Karpas-422 (cell line): ENCODE results near the gene CNTNAP4. TPM values are rescaled to one million over a fixed set of nuclear protein-coding genes. Genes with fewer than 3 reads are reported as not detected.

ENCODE experiments used
- DNase-seq: peaks from one replicate; pipeline ENCODE4 v3.0.0-alpha.2; 2015
- H2AFZ ChIP-seq: fragments of 200-600 bp; sonication (generic); 2 replicates; pipeline ENCODE4 v1.6.1; 2014; ENCODE audit warnings: antibody characterized with exemption, low read length, mixed read lengths
- H3K27ac ChIP-seq: fragments of 200-600 bp; sonication (generic); 2 replicates; pipeline ENCODE4 v1.5.1; 2014; ENCODE audit warnings: mild to moderate bottlenecking, low read length, moderate library complexity
- H3K27me3 ChIP-seq: fragments of 200-600 bp; sonication (generic); 2 replicates; pipeline ENCODE4 v1.6.1; 2014; ENCODE audit warnings: low read length, mixed read lengths
- H3K36me3 ChIP-seq: fragments of 200-600 bp; sonication (generic); 2 replicates; pipeline ENCODE4 v1.6.1; 2014; ENCODE audit warnings: low read length, mixed read lengths; ENCODE audit not compliant: insufficient read depth
- H3K4me1 ChIP-seq: fragments of 200-600 bp; sonication (generic); 2 replicates; pipeline ENCODE4 v1.6.1; 2014; ENCODE audit warnings: mild to moderate bottlenecking, low read length, mixed read lengths
- H3K4me2 ChIP-seq: fragments of 200-600 bp; sonication (generic); 2 replicates; pipeline ENCODE4 v1.6.1; 2014; ENCODE audit warnings: low read length, low read depth, mild to moderate bottlenecking; ENCODE audit not compliant: poor library complexity, severe bottlenecking
- H3K4me3 ChIP-seq: fragments of 200-600 bp; sonication (generic); 2 replicates; pipeline ENCODE4 v1.5.1; 2014; ENCODE audit warnings: mild to moderate bottlenecking, antibody characterized with exemption, low read length, mixed read lengths
- H3K79me2 ChIP-seq: fragments of 200-600 bp; sonication (generic); 2 replicates; pipeline ENCODE4 v1.6.1; 2014; ENCODE audit warnings: mild to moderate bottlenecking, low read length, mixed read lengths
- H3K9ac ChIP-seq: fragments of 200-600 bp; sonication (generic); 2 replicates; pipeline ENCODE4 v1.6.0; 2014; ENCODE audit warnings: low read length
- H3K9me2 ChIP-seq: fragments of 200-600 bp; sonication (generic), shearing (Covaris generic); replicated peaks from 2 replicates; pipeline ENCODE4 v1.6.0; 2014; ENCODE audit warnings: mild to moderate bottlenecking, low read length, moderate library complexity; ENCODE audit not compliant: insufficient read depth
- H3K9me3 ChIP-seq: fragments of 300-700, 200-600 bp; sonication (generic); 2 replicates; pipeline ENCODE4 v1.6.1; 2014; ENCODE audit warnings: low read length, mixed read lengths
- H4K20me1 ChIP-seq: fragments of 200-600 bp; sonication (generic); 2 replicates; pipeline ENCODE4 v1.6.1; 2014; ENCODE audit warnings: mild to moderate bottlenecking, antibody characterized with exemption, low read length, low read depth; ENCODE audit not compliant: insufficient read depth
- total RNA-seq: library from RNA; depleted of rRNA; stranded (reverse); fragments of >200 nt; shearing (Covaris generic); gene quantifications from 2 replicates; pipeline ENCODE4 v1.2.3, GENCODE V29; 2014; ENCODE audit warnings: low replicate concordance

Gene CNTNAP4
- total RNA-seq, 1 experiment from 2014 or later = 1.8 TPM

DNA sequence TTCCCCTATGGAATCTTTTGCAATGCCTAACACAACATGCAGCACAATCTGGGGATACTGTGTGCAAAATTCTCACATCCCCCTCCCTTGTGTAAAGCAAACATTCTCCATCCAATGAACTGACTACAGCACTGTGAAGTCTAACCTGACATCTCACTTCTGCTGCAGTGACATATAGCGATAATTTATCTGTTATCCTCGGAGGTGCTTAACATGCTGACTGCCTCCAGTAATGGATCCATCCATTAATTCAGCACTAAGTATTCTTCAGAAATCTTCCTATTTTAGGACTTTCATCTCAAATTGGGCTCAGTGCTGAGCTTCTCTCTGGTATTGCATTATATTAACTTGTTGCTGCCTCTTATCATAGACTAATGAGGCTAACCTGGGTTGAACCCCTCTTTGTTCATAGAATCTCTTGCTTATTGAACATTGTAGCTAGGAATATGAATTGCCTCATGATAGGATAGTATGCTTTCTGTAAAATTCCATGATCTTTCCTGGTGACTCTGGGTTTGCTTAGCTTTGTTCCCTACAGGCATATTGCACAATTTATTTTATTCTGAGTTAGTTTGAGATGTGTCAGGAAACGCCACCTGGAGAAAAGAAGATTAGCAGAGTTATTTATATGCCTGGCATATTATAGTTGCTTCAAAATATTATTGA is 187.9 kb downstream of the CNTNAP4 start:
- no peak overlapping the region for H3K4me3 ChIP-seq
- no peak overlapping the region for H3K27ac ChIP-seq
- no peak overlapping the region for H3K9ac ChIP-seq
- no peaks in the 10 kb centered on the region for H3K79me2 ChIP-seq
- H4K20me1 ChIP-seq = no peaks in the 10 kb centered on the region
- H3K4me1 ChIP-seq = no peaks in the 10 kb centered on the region
- no peaks in the 10 kb centered on the region for H3K9me2 ChIP-seq
- no peak overlapping the region for H2AFZ ChIP-seq
- H3K9me3 ChIP-seq = no peaks in the 10 kb centered on the region
- H3K4me2 ChIP-seq = no peak overlapping the region
- no peaks in the 10 kb centered on the region for H3K36me3 ChIP-seq
- H3K27me3 ChIP-seq = no peaks in the 10 kb centered on the region
- peak; percentile 11 for DNase-seq

DNA sequence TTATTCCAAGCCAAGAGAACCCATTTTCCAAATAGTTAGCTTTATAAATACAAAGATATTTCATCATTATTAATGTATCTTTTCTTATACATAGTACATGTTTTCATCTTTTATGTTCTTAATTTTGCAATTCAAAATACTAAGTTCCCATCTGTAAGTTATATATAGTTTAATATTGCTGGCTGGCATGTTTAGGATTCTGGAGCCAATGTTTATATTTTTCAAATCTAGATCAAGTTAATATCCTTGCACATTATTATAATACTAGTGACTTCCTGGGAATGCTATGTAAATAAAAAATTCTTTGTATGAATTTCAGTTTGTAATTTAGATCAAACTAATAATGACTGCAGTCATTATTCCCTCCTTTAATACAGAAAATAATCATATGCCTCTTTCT is 189.7 kb downstream of the CNTNAP4 start:
- Histone ChIP-seq H3K4me2 (no peak overlapping the region), H3K4me3 (no peak overlapping the region), H4K20me1 (no peaks in the 10 kb centered on the region), H3K27me3 (no peaks in the 10 kb centered on the region), H3K9me3 (no peaks in the 10 kb centered on the region), H3K9ac (no peak overlapping the region), H3K36me3 (no peaks in the 10 kb centered on the region), H3K9me2 (no peaks in the 10 kb centered on the region), H3K27ac (no peak overlapping the region), H3K4me1 (no peaks in the 10 kb centered on the region), H3K79me2 (no peaks in the 10 kb centered on the region), H2AFZ (no peak overlapping the region)
- peak; percentile 10 for DNase-seq

DNA sequence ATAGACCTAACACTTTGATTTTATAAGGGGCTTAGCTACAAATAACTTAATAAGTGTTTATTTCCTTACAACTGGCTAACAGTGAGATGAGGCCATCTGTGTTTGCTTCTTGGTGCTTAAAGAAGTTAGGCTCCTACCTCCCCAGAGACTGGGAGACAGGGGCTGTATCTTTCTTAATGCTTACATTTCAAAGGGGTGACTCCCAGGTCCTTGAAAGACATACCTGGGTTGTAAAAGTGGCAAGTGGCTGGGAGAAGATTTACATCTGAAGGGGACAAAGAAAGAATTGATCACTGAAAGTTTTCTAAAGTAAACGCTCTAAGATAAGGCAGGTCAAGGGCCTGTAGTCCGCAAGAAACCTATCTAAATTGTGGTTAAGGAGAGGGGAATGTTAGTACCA is 196.8 kb downstream of the CNTNAP4 start:
- H3K9me3 ChIP-seq = no peaks in the 10 kb centered on the region

DNA sequence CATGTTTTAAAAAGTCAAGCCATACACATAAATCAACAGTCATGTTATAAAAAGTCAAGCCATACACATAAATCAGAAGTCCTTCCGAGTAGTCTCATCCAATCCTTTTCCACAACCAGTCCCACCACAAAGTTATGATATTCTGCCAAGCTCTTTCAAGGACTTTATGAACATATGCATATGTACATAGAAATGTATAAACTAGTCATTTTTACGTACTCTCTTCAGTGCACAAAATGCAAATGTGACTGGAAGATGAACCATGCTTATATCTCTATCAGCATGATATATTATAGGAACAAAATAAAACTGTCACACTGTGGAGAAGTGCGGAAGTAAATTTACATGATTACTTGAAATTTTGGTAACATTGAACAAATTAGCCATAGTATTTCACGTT is 200.9 kb downstream of the CNTNAP4 start:
- DNase-seq = no peak
- Histone ChIP-seq H3K9me3 (no peaks in the 10 kb centered on the region), H3K4me2 (no peak overlapping the region)

More for the DNA sequence above, 196.8 kb downstream of the CNTNAP4 start:
- Histone ChIP-seq H3K9ac (no peak overlapping the region), H2AFZ (no peak overlapping the region), H3K27ac (no peak overlapping the region), H3K4me1 (no peaks in the 10 kb centered on the region), H3K9me2 (no peaks in the 10 kb centered on the region), H4K20me1 (no peaks in the 10 kb centered on the region), H3K4me3 (no peak overlapping the region), H3K36me3 (no peaks in the 10 kb centered on the region), H3K79me2 (no peaks in the 10 kb centered on the region), H3K27me3 (no peaks in the 10 kb centered on the region), H3K4me2 (no peak overlapping the region)
- no peak for DNase-seq

DNA sequence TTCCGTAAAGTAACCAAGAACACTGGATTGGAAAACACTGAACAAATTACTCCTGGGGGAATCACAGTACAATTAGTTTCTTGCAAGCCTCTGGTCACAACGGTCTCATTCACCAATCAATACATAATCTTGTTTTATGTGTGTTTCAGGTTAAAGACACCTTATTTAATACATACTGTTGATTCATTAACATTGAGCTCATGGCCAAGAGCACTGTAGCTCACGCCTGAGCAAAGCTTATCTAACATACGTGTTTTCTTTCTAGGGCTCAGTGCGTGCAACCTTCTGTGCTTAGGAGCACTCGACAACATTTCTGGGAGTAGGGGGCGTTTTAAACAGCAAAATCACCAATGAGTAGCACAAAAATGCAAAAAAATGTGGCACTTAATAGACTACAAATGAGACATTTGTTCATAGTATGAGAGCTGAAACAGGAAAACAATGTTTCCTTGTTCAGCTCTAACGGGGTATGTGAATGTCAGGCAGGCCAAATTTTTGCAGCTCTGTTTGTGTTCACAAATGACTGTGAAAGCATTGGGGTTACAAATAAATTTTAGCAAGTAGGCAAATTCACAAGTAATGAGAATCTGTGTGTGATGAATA is 206.2 kb downstream of the CNTNAP4 start:
- Histone ChIP-seq H3K4me2 (no peak overlapping the region), H3K36me3 (no peaks in the 10 kb centered on the region), H3K79me2 (no peaks in the 10 kb centered on the region), H3K27ac (no peak overlapping the region), H3K4me1 (no peaks in the 10 kb centered on the region), H3K4me3 (no peak overlapping the region), H2AFZ (no peak overlapping the region), H3K9me2 (no peaks in the 10 kb centered on the region), H3K9ac (no peak overlapping the region), H4K20me1 (no peaks in the 10 kb centered on the region), H3K9me3 (no peaks in the 10 kb centered on the region), H3K27me3 (no peaks in the 10 kb centered on the region)
- peak; percentile 21 for DNase-seq

More for the DNA sequence above, 200.9 kb downstream of the CNTNAP4 start:
- Histone ChIP-seq H3K36me3 (no peaks in the 10 kb centered on the region), H3K4me3 (no peak overlapping the region), H3K9ac (no peak overlapping the region), H3K79me2 (no peaks in the 10 kb centered on the region), H3K27ac (no peak overlapping the region), H2AFZ (no peak overlapping the region), H3K27me3 (no peaks in the 10 kb centered on the region), H3K9me2 (no peaks in the 10 kb centered on the region), H3K4me1 (no peaks in the 10 kb centered on the region), H4K20me1 (no peaks in the 10 kb centered on the region)

DNA sequence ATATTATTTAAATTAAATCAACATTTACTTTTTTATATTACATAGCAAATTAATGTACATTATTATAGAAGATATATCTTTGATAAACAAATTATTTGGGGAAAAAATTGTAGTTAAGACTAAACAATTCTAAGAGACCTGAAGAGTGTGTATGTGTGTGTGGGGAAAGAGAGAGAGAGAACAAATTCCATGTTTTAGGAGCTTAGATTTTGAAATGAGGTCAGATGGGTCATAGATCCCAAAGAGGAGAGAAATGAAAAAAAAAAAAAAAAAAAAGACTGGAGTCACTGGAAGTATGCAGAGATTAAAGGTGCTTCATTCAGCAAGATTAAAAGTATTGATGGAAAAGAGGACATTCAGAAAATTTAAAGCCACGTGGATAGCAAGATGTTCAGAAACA is 206.8 kb downstream of the CNTNAP4 start:
- no peak overlapping the region for H2AFZ ChIP-seq
- DNase-seq = no peak

DNA sequence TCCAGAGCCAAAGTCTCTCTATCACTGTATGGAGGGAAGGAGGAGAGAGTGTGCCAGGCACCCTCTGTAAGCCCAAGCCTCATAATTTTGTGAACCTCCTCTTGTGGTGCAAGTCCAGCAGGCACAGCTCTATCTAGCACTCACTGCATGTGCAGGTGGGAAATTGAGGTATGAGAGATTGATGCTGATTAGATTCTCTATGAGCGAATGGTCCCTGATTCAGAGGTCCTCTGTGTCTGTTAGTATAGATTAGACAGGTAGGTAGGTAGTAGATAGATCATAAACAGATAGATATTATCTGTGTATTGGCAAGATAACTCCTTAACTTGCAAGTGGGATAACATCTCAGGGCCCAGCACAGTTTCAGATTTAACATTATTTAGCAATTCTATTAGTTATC is 209.5 kb downstream of the CNTNAP4 start:
- H3K4me2 ChIP-seq = no peak overlapping the region
- H3K9me3 ChIP-seq = no peaks in the 10 kb centered on the region
- H3K9me2 ChIP-seq = no peaks in the 10 kb centered on the region
- DNase-seq = peak; percentile 31
- no peak overlapping the region for H3K9ac ChIP-seq
- H3K79me2 ChIP-seq = no peaks in the 10 kb centered on the region
- no peak overlapping the region for H3K4me3 ChIP-seq
- H3K4me1 ChIP-seq = no peaks in the 10 kb centered on the region
- H3K36me3 ChIP-seq = no peaks in the 10 kb centered on the region
- H2AFZ ChIP-seq = no peak overlapping the region
- no peaks in the 10 kb centered on the region for H4K20me1 ChIP-seq
- H3K27me3 ChIP-seq = no peaks in the 10 kb centered on the region
- H3K27ac ChIP-seq = no peak overlapping the region

More for the DNA sequence above, 206.8 kb downstream of the CNTNAP4 start:
- H3K9me3 ChIP-seq = no peaks in the 10 kb centered on the region
- H3K27me3 ChIP-seq = no peaks in the 10 kb centered on the region
- no peaks in the 10 kb centered on the region for H3K4me1 ChIP-seq
- no peak overlapping the region for H3K4me2 ChIP-seq
- H3K79me2 ChIP-seq = no peaks in the 10 kb centered on the region
- no peak overlapping the region for H3K27ac ChIP-seq
- H3K4me3 ChIP-seq = no peak overlapping the region
- H3K9me2 ChIP-seq = no peaks in the 10 kb centered on the region
- H3K36me3 ChIP-seq = no peaks in the 10 kb centered on the region
- no peak overlapping the region for H3K9ac ChIP-seq
- no peaks in the 10 kb centered on the region for H4K20me1 ChIP-seq

DNA sequence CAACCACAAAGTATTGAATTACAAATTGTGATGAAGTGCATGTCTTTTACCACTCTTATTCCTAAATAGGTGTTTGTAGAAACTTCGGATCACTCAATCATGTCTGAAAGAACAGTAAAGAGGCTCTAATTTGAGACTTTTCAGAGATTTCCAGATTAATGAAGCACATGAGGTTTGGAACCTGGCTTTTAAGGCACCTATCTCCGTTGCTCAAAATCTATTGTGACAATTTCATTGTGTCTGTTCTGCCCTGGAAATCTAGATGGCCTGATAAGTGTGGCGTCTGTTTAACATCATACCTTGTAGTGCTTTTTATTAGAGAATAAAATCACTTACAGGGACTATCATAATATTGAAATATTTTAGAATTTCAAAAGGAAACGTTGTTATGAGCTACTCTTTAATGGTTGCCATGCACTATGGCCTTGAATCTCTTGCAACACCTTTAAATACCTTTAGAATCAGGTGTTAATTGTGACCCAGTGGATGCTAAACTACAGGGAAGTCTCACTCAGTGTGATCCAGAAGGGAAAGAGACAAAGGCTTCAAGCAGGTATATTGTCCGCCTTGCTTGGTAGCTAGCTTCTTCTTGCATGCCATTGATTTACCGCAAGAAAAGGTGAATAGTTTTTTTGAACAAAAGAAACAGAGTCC is 210.3 kb downstream of the CNTNAP4 start:
- Histone ChIP-seq H3K27ac (no peak overlapping the region), H3K4me1 (no peaks in the 10 kb centered on the region), H3K9ac (no peak overlapping the region), H3K79me2 (no peaks in the 10 kb centered on the region), H3K27me3 (no peaks in the 10 kb centered on the region), H3K36me3 (no peaks in the 10 kb centered on the region), H3K9me2 (no peaks in the 10 kb centered on the region), H3K4me2 (no peak overlapping the region), H2AFZ (no peak overlapping the region), H4K20me1 (no peaks in the 10 kb centered on the region), H3K4me3 (no peak overlapping the region), H3K9me3 (no peaks in the 10 kb centered on the region)
- DNase-seq = peak; percentile 26
